Aorta (tissue), 4 donors: ENCODE results near the gene ZNF175. TPM values are rescaled to one million over a fixed set of nuclear protein-coding genes. Genes with fewer than 3 reads are reported as not detected.

Experiments
- polyA plus RNA-seq, 2 donors: library from polyadenylated mRNA; stranded (reverse); fragments of 200-250 nt; gene quantifications; one replicate each; pipeline ENCODE4 v1.2.3, GENCODE V29; 2013
- total RNA-seq, 2 donors: library from RNA; stranded (reverse); fragmentation: NEBNext Ultra II Directional; extraction: Animal tissue kit (Norgen Biotek cat#: 25700); gene quantifications; one replicate each; pipeline ENCODE4 v1.2.1, GENCODE V29; 2021
- donor health status: healthy with polysubstance abuse.
- donor health status: Bipolar disorder and iron deficiency.
- donor health status: DM: no; HTN: no; CAD: no.
- donor health status: DM: yes; HTN: yes; CAD: no.

Gene ZNF175
- total and polyA plus RNA-seq, 4 donors: 1.8 to 16.6 (median 9.1) TPM

Other genes with a start within 250 kb of the ZNF175 start
- 1 to 10 TPM; 1.7 to 2.0 TPM for gene VSIG10L, start 229.1 kb upstream of the ZNF175 start, total RNA-seq
- gene VSIG10L, start 229.1 kb upstream of the ZNF175 start, polyA plus RNA-seq: 1 to 10 TPM in 1 of 2 donors, under 1 TPM in 1; 0.25 to 7.2 TPM
- 10 to 100 TPM; 41.5 to 47.9 TPM for gene ETFB, start 204.9 kb upstream of the ZNF175 start, total RNA-seq
- 100 to 1,000 TPM in 1 of 2 donors, 10 to 100 TPM in 1; 98.8 to 110 TPM for gene ETFB, start 204.9 kb upstream of the ZNF175 start, polyA plus RNA-seq
- under 1 TPM in 1 of 2 donors, not detected in 1; 0.87 TPM for gene CLDND2, start 202.3 kb upstream of the ZNF175 start, total RNA-seq
- 1 to 10 TPM; 2.0 to 3.5 TPM for gene CLDND2, start 202.3 kb upstream of the ZNF175 start, polyA plus RNA-seq
- 1 to 10 TPM; 3.3 to 6.7 TPM for gene NKG7, start 198.6 kb upstream of the ZNF175 start, total RNA-seq
- gene NKG7, start 198.6 kb upstream of the ZNF175 start, polyA plus RNA-seq: under 1 TPM; 0.38 to 0.59 TPM
- not detected for gene LIM2, start 183.3 kb upstream of the ZNF175 start, total RNA-seq
- not detected for gene LIM2, start 183.3 kb upstream of the ZNF175 start, polyA plus RNA-seq
- gene C19orf84, start 180.7 kb upstream of the ZNF175 start, total RNA-seq: not detected
- gene C19orf84, start 180.7 kb upstream of the ZNF175 start, polyA plus RNA-seq: not detected
- gene SIGLEC10, start 153.6 kb upstream of the ZNF175 start, total RNA-seq: 1 to 10 TPM; 4.0 to 4.6 TPM
- 1 to 10 TPM; 1.2 to 4.6 TPM for gene SIGLEC10, start 153.6 kb upstream of the ZNF175 start, polyA plus RNA-seq
- gene SIGLEC8, start 112.8 kb upstream of the ZNF175 start, total RNA-seq: under 1 TPM; 0.16 to 0.69 TPM
- gene SIGLEC8, start 112.8 kb upstream of the ZNF175 start, polyA plus RNA-seq: 1 to 10 TPM in 1 of 2 donors, under 1 TPM in 1; 0.15 to 1.1 TPM
- not detected for gene CEACAM18, start 92.7 kb upstream of the ZNF175 start, total RNA-seq
- under 1 TPM in 1 of 2 donors, not detected in 1; 0.63 TPM for gene CEACAM18, start 92.7 kb upstream of the ZNF175 start, polyA plus RNA-seq
- gene SIGLEC12, start 69.5 kb upstream of the ZNF175 start, total RNA-seq: 1 to 10 TPM in 1 of 2 donors, not detected in 1; 2.0 TPM
- under 1 TPM in 1 of 2 donors, not detected in 1; 0.75 TPM for gene SIGLEC12, start 69.5 kb upstream of the ZNF175 start, polyA plus RNA-seq
- 1 to 10 TPM in 1 of 2 donors, under 1 TPM in 1; 0.52 to 2.9 TPM for gene SIGLEC6, start 39.6 kb upstream of the ZNF175 start, total RNA-seq
- not detected for gene SIGLEC6, start 39.6 kb upstream of the ZNF175 start, polyA plus RNA-seq
- gene SIGLEC5, start 59.1 kb downstream of the ZNF175 start, total RNA-seq: 1 to 10 TPM in 1 of 2 donors, under 1 TPM in 1; 0.58 to 2.0 TPM
- not detected for gene SIGLEC5, start 59.1 kb downstream of the ZNF175 start, polyA plus RNA-seq
- 1 to 10 TPM; 4.2 to 5.0 TPM for gene SIGLEC14, start 75.5 kb downstream of the ZNF175 start, total RNA-seq
- gene SIGLEC14, start 75.5 kb downstream of the ZNF175 start, polyA plus RNA-seq: under 1 TPM; 0.20 to 0.38 TPM
- gene SPACA6, start 122.0 kb downstream of the ZNF175 start, total RNA-seq: 10 to 100 TPM; 37.3 to 53.0 TPM
- 100 to 1,000 TPM in 1 of 2 donors, 10 to 100 TPM in 1; 21.3 to 103 TPM for gene SPACA6, start 122.0 kb downstream of the ZNF175 start, polyA plus RNA-seq
- 1 to 10 TPM; 4.6 to 5.4 TPM for gene HAS1, start 152.7 kb downstream of the ZNF175 start, total RNA-seq
- gene HAS1, start 152.7 kb downstream of the ZNF175 start, polyA plus RNA-seq: not detected
- 10 to 100 TPM; 19.0 to 37.1 TPM for gene FPR1, start 180.6 kb downstream of the ZNF175 start, total RNA-seq
- 10 to 100 TPM in 1 of 2 donors, under 1 TPM in 1; 0.77 to 13.5 TPM for gene FPR1, start 180.6 kb downstream of the ZNF175 start, polyA plus RNA-seq
- 1 to 10 TPM; 2.7 to 3.9 TPM for gene FPR2, start 189.9 kb downstream of the ZNF175 start, total RNA-seq
- gene FPR2, start 189.9 kb downstream of the ZNF175 start, polyA plus RNA-seq: 1 to 10 TPM in 1 of 2 donors, under 1 TPM in 1; 0.18 to 2.6 TPM
- 10 to 100 TPM; 21.2 to 25.1 TPM for gene FPR3, start 223.9 kb downstream of the ZNF175 start, total RNA-seq
- 10 to 100 TPM in 1 of 2 donors, 1 to 10 TPM in 1; 1.7 to 11.9 TPM for gene FPR3, start 223.9 kb downstream of the ZNF175 start, polyA plus RNA-seq